GM12878 (cell line): Measurements from ENCODE around the gene NIN. TPM values are rescaled to one million over a fixed set of nuclear protein-coding genes. Genes with fewer than 3 reads are reported as not detected.

Experiments used
- BMI1 ChIP-seq: fragments of 450-650 bp; IDR thresholded peaks from 2 replicates; pipeline ENCODE4 v1.6.1; 2016; ENCODE audit warnings: mild to moderate bottlenecking, moderate library complexity, borderline replicate concordance
- NR2F1 ChIP-seq: fragments of 450-650 bp; conservative IDR thresholded peaks from 2 replicates; pipeline ENCODE4 v1.6.1; 2017; ENCODE audit warnings: mild to moderate bottlenecking
- RB1 ChIP-seq: fragments of 450-650 bp; formaldehyde crosslinking; IDR thresholded peaks from 2 replicates; pipeline ENCODE4 v1.6.1; 2017; ENCODE audit warnings: mild to moderate bottlenecking, borderline replicate concordance
- SREBF2 ChIP-seq: IDR thresholded peaks from 2 replicates; pipeline ENCODE4 v1.6.1; 2012; ENCODE audit warnings: mild to moderate bottlenecking, low read length
- polyA plus RNA-seq, 11 experiments: library from polyadenylated mRNA; depleted of rRNA in 4 of 11; unstranded in 6 of 11; stranded (reverse) in 5 of 11; fragments of >200 nt; fragmentation: Nextera tagmentation in 4 of 11; fragmentation: Illumina TruSeq in 1 of 11; extraction: Ambion mirVana in 4 of 11; extraction: Trizol in 1 of 11; gene quantifications; 1 replicate in 1 of 11; 2 replicates in 10 of 11; pipeline versions ENCODE4 v1.2.1 to v1.2.3, GENCODE V29; 2011 to 2016; ENCODE audit warnings: inconsistent platforms in 2 of 11, missing spikeins in 2 of 11, low read depth in 1 of 11
- total RNA-seq, 4 experiments: library from RNA; depleted of rRNA in 3 of 4; stranded (reverse); fragments of >200 nt in 3 of 4; fragmentation: Illumina TruSeq in 1 of 4; extraction: Trizol in 1 of 4; gene quantifications; 2 replicates each; pipeline versions ENCODE4 v1.2.1 to v1.2.3, GENCODE V29; 2013 to 2021
- TF ChIP-seq, protein P1 (sequence below), 3 experiments: IDR thresholded peaks in 2 of 3; conservative IDR thresholded peaks in 1 of 3; 2 replicates each; pipeline ENCODE4 v1.5.1; 2011; ENCODE audit warnings: low read depth in 3 of 3, low read length in 3 of 3, mild to moderate bottlenecking in 3 of 3, control low read depth in 2 of 3, moderate library complexity in 2 of 3, inconsistent platforms in 1 of 3, mixed read lengths in 1 of 3; ENCODE audit not compliant: control insufficient read depth in 2 of 3, insufficient read depth in 1 of 3; ENCODE audit errors: extremely low read depth in 1 of 3
- TF ChIP-seq, protein P2 (sequence below): fragments of 450-650 bp; IDR thresholded peaks from 2 replicates; pipeline ENCODE4 v1.6.1; 2014; ENCODE audit warnings: mild to moderate bottlenecking
- TF ChIP-seq, protein P3 (sequence below): IDR thresholded peaks from 2 replicates; pipeline ENCODE4 v1.6.1; 2012; ENCODE audit warnings: improper control_type of control experiment, low read depth, low read length; ENCODE audit not compliant: insufficient replicate concordance

Gene NIN
- total and polyA plus RNA-seq, 10 of the 15 experiments (the other 5 are each of a cell fraction or from before 2014, with no cell fraction given), result 16.2 to 135 (median 70.3) TPM

DNA sequence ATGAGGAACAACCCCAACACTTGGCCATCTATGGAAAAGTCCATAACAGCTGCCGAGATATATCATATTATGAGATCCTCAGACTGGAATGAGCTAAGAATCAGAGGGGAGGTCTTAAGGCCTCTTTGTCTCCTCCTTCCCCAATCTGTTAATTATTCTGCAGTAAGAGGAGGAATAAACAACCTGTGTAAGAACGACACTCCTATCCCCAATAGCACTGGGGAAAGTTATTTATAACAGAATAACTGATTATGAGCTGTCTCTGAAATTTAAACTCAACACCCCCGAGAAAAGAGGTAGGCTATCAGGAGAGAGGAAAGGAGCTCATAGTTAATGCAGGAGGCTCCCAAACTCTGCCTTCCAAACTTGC lies 68.0 kb downstream of the NIN start (continued):
- TF ChIP-seq SREBF2 (no peak), BMI1 (no peak), RB1 (no peak), NR2F1 (no peak)
- TF ChIP-seq, protein P1, sequence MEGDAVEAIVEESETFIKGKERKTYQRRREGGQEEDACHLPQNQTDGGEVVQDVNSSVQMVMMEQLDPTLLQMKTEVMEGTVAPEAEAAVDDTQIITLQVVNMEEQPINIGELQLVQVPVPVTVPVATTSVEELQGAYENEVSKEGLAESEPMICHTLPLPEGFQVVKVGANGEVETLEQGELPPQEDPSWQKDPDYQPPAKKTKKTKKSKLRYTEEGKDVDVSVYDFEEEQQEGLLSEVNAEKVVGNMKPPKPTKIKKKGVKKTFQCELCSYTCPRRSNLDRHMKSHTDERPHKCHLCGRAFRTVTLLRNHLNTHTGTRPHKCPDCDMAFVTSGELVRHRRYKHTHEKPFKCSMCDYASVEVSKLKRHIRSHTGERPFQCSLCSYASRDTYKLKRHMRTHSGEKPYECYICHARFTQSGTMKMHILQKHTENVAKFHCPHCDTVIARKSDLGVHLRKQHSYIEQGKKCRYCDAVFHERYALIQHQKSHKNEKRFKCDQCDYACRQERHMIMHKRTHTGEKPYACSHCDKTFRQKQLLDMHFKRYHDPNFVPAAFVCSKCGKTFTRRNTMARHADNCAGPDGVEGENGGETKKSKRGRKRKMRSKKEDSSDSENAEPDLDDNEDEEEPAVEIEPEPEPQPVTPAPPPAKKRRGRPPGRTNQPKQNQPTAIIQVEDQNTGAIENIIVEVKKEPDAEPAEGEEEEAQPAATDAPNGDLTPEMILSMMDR (IDR thresholded peaks at IDR 0.05 in 2 of 3, conservative IDR thresholded peaks at IDR 0.05 in 1 of 3; ENCODE audit: control insufficient read depth in 2 of 3, extremely low read depth in 1 of 3, insufficient read depth in 1 of 3, low read depth in 3 of 3, low read length in 3 of 3), result no peak
- TF ChIP-seq, protein P2, sequence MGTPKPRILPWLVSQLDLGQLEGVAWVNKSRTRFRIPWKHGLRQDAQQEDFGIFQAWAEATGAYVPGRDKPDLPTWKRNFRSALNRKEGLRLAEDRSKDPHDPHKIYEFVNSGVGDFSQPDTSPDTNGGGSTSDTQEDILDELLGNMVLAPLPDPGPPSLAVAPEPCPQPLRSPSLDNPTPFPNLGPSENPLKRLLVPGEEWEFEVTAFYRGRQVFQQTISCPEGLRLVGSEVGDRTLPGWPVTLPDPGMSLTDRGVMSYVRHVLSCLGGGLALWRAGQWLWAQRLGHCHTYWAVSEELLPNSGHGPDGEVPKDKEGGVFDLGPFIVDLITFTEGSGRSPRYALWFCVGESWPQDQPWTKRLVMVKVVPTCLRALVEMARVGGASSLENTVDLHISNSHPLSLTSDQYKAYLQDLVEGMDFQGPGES, result no peak
- TF ChIP-seq, protein P3, sequence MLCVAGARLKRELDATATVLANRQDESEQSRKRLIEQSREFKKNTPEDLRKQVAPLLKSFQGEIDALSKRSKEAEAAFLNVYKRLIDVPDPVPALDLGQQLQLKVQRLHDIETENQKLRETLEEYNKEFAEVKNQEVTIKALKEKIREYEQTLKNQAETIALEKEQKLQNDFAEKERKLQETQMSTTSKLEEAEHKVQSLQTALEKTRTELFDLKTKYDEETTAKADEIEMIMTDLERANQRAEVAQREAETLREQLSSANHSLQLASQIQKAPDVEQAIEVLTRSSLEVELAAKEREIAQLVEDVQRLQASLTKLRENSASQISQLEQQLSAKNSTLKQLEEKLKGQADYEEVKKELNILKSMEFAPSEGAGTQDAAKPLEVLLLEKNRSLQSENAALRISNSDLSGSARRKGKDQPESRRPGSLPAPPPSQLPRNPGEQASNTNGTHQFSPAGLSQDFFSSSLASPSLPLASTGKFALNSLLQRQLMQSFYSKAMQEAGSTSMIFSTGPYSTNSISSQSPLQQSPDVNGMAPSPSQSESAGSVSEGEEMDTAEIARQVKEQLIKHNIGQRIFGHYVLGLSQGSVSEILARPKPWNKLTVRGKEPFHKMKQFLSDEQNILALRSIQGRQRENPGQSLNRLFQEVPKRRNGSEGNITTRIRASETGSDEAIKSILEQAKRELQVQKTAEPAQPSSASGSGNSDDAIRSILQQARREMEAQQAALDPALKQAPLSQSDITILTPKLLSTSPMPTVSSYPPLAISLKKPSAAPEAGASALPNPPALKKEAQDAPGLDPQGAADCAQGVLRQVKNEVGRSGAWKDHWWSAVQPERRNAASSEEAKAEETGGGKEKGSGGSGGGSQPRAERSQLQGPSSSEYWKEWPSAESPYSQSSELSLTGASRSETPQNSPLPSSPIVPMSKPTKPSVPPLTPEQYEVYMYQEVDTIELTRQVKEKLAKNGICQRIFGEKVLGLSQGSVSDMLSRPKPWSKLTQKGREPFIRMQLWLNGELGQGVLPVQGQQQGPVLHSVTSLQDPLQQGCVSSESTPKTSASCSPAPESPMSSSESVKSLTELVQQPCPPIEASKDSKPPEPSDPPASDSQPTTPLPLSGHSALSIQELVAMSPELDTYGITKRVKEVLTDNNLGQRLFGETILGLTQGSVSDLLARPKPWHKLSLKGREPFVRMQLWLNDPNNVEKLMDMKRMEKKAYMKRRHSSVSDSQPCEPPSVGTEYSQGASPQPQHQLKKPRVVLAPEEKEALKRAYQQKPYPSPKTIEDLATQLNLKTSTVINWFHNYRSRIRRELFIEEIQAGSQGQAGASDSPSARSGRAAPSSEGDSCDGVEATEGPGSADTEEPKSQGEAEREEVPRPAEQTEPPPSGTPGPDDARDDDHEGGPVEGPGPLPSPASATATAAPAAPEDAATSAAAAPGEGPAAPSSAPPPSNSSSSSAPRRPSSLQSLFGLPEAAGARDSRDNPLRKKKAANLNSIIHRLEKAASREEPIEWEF, result no peak
